Esophagus muscularis mucosa (tissue), 4 donors: ENCODE data around the gene PCCB.

Experiments
- EP300 ChIP-seq: sonication (generic); formaldehyde crosslinking; IDR thresholded peaks from one replicate; pipeline ENCODE4 v1.6.1; 2017; ENCODE audit warnings: antibody characterized with exemption
- POLR2A ChIP-seq: fragments of 450-650 bp; IDR thresholded peaks from one replicate; pipeline ENCODE4 v1.6.1; 2017; ENCODE audit warnings: antibody characterized with exemption, moderate library complexity, mild to moderate bottlenecking, low read depth
- POLR2AphosphoS5 ChIP-seq, 2 donors: sonication (generic); formaldehyde crosslinking; IDR thresholded peaks; one replicate each; pipeline ENCODE4 v1.6.1; 2017; ENCODE audit warnings: antibody characterized with exemption in 2 of 2
- TF ChIP-seq, protein P1 (sequence below), 3 experiments: fragments of 200-600 bp in 2 of 3; fragments of 450-650 bp in 1 of 3; sonication (generic) in 2 of 3; IDR thresholded peaks; one replicate each; pipeline ENCODE4 v1.5.1; 2017 to 2019; ENCODE audit warnings: antibody characterized with exemption in 3 of 3, mild to moderate bottlenecking in 2 of 3, moderate library complexity in 1 of 3

DNA sequence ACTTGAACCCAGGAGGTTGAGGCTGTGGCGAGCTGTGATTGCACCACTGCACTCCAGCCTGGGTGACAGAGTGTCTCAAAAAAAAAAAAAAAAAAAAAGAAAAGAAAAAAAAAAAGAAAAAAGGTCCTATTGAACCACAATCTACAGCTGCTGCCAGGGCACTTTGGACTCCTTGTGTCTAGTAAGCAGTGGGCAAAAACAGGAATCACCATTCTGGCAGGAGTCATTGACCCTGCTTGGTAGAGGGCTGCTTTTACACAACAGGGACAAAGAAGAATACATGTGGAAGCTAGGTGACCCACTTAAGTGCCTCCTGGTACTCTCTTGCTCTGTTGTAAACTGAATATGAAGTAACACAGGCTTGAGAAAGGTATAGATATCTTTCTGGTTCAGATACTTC lies 14.6 kb upstream of the PCCB start:
- TF ChIP-seq, protein P1, sequence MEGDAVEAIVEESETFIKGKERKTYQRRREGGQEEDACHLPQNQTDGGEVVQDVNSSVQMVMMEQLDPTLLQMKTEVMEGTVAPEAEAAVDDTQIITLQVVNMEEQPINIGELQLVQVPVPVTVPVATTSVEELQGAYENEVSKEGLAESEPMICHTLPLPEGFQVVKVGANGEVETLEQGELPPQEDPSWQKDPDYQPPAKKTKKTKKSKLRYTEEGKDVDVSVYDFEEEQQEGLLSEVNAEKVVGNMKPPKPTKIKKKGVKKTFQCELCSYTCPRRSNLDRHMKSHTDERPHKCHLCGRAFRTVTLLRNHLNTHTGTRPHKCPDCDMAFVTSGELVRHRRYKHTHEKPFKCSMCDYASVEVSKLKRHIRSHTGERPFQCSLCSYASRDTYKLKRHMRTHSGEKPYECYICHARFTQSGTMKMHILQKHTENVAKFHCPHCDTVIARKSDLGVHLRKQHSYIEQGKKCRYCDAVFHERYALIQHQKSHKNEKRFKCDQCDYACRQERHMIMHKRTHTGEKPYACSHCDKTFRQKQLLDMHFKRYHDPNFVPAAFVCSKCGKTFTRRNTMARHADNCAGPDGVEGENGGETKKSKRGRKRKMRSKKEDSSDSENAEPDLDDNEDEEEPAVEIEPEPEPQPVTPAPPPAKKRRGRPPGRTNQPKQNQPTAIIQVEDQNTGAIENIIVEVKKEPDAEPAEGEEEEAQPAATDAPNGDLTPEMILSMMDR (IDR thresholded peaks at IDR 0.05): no peak
- TF ChIP-seq POLR2A: no peak
- TF ChIP-seq EP300: no peak
- no peak for TF ChIP-seq POLR2AphosphoS5 (IDR thresholded peaks at IDR 0.05)
